ENCODE measurements around the gene RAB3GAP1. TPM values are rescaled to one million over a fixed set of nuclear protein-coding genes. Genes with fewer than 3 reads are reported as not detected.
"Not testable (repeated sequence)": the region's sequence is repeated elsewhere in the genome, so short reads cannot be mapped to it uniquely, and the experiment has no call there.

Gene RAB3GAP1
- total RNA-seq, 1 experiment from 2014 or later = 38.9 TPM

- no TSS peak for BruUV-seq (replicated peaks)
- intact Hi-C loops (cut with micrococcal nuclease; ENCODE audit: unreplicated experiment) = no loop called here
- no peak for DNase-seq (ENCODE audit: low spot score)
- H3K27me3 ChIP-seq (replicated peaks; ENCODE audit: insufficient read depth, low read depth, low read length, poor library complexity) = no peaks in the 10 kb centered on the region
- no peaks in the 10 kb centered on the region for H3K4me1 ChIP-seq (ENCODE audit: insufficient read depth, low read length, poor library complexity, severe bottlenecking)
- no peak overlapping the region for H3K4me3 ChIP-seq (ENCODE audit: low read depth, low read length, poor library complexity, severe bottlenecking)
- no peak overlapping the region for H3K27ac ChIP-seq (ENCODE audit: low read depth, low read length, poor library complexity, severe bottlenecking)
- TF ChIP-seq EZH2 (IDR thresholded peaks at IDR 0.05; ENCODE audit: borderline replicate concordance, low read depth, low read length, poor library complexity, severe bottlenecking) = no peak
- no peak for TF ChIP-seq CTCF (conservative IDR thresholded peaks at IDR 0.05; ENCODE audit: low read depth, low read length)
- no peaks in the 10 kb centered on the region for H3K9me3 ChIP-seq (ENCODE audit: low read depth, low read length, poor library complexity, severe bottlenecking)
- H3K36me3 ChIP-seq (ENCODE audit: insufficient read depth, low read length, poor library complexity, severe bottlenecking) = peaks cover 5% of the 10 kb centered on the region
- POLR2A ChIA-PET (ENCODE audit: low non-redundant PET) = no interaction called here
- CTCF ChIA-PET = no interaction called here
These were observed 45.6 kb downstream of the RAB3GAP1 start for GRCh38 chr2:135097532-135098231.

GRCh38 chr2:135099802-135100483 lies 47.9 kb downstream of the RAB3GAP1 start:
- ChIA-PET CTCF (no interaction called here), POLR2A (ENCODE audit: low non-redundant PET) (no interaction called here)
- Histone ChIP-seq H3K9me3 (ENCODE audit: low read depth, low read length, poor library complexity, severe bottlenecking) (no peaks in the 10 kb centered on the region), H3K4me3 (ENCODE audit: low read depth, low read length, poor library complexity, severe bottlenecking) (no peak overlapping the region), H3K27ac (ENCODE audit: low read depth, low read length, poor library complexity, severe bottlenecking) (no peak overlapping the region), H3K4me1 (ENCODE audit: insufficient read depth, low read length, poor library complexity, severe bottlenecking) (no peaks in the 10 kb centered on the region), H3K27me3 (replicated peaks; ENCODE audit: insufficient read depth, low read depth, low read length, poor library complexity) (no peaks in the 10 kb centered on the region), H3K36me3 (ENCODE audit: insufficient read depth, low read length, poor library complexity, severe bottlenecking) (peaks cover 5% of the 10 kb centered on the region)
- BruUV-seq (replicated peaks) = no TSS peak
- no peak for TF ChIP-seq EZH2 (IDR thresholded peaks at IDR 0.05; ENCODE audit: borderline replicate concordance, low read depth, low read length, poor library complexity, severe bottlenecking)
- no peak for TF ChIP-seq CTCF (conservative IDR thresholded peaks at IDR 0.05; ENCODE audit: low read depth, low read length)
- intact Hi-C loops (cut with micrococcal nuclease; ENCODE audit: unreplicated experiment) = no loop called here
- DNase-seq (ENCODE audit: low spot score) = no peak

GRCh38 chr2:135103843-135104242 lies 51.8 kb downstream of the RAB3GAP1 start:
- Histone ChIP-seq H3K27me3 (replicated peaks; ENCODE audit: insufficient read depth, low read depth, low read length, poor library complexity) (no peaks in the 10 kb centered on the region), H3K36me3 (ENCODE audit: insufficient read depth, low read length, poor library complexity, severe bottlenecking) (no peaks in the 10 kb centered on the region), H3K4me3 (ENCODE audit: low read depth, low read length, poor library complexity, severe bottlenecking) (no peak overlapping the region), H3K27ac (ENCODE audit: low read depth, low read length, poor library complexity, severe bottlenecking) (no peak overlapping the region), H3K4me1 (ENCODE audit: insufficient read depth, low read length, poor library complexity, severe bottlenecking) (no peaks in the 10 kb centered on the region), H3K9me3 (ENCODE audit: low read depth, low read length, poor library complexity, severe bottlenecking) (no peaks in the 10 kb centered on the region)
- TF ChIP-seq EZH2 (IDR thresholded peaks at IDR 0.05; ENCODE audit: borderline replicate concordance, low read depth, low read length, poor library complexity, severe bottlenecking) = no peak
- no peak for TF ChIP-seq CTCF (conservative IDR thresholded peaks at IDR 0.05; ENCODE audit: low read depth, low read length)
- no TSS peak for BruUV-seq (replicated peaks)
- CTCF ChIA-PET = no interaction called here
- DNase-seq (ENCODE audit: low spot score) = no peak
- POLR2A ChIA-PET (ENCODE audit: low non-redundant PET) = interaction anchor here (0.6 kb wide), 1 partner anchor 161 kb away, joined by 5 read pairs; no protein-coding TSS in a partner anchor
- intact Hi-C loops (cut with micrococcal nuclease; ENCODE audit: unreplicated experiment) = no loop called here

GRCh38 chr2:135105513-135106316 lies 53.6 kb downstream of the RAB3GAP1 start:
- H3K27me3 ChIP-seq (replicated peaks; ENCODE audit: insufficient read depth, low read depth, low read length, poor library complexity); H3K4me1 ChIP-seq (ENCODE audit: insufficient read depth, low read length, poor library complexity, severe bottlenecking); H3K9me3 ChIP-seq (ENCODE audit: low read depth, low read length, poor library complexity, severe bottlenecking); H3K4me3 ChIP-seq (ENCODE audit: low read depth, low read length, poor library complexity, severe bottlenecking); H3K27ac ChIP-seq (ENCODE audit: low read depth, low read length, poor library complexity, severe bottlenecking); intact Hi-C loops (cut with micrococcal nuclease; ENCODE audit: unreplicated experiment); POLR2A ChIA-PET (ENCODE audit: low non-redundant PET); CTCF ChIA-PET; H3K36me3 ChIP-seq (ENCODE audit: insufficient read depth, low read length, poor library complexity, severe bottlenecking); BruUV-seq (replicated peaks); DNase-seq (ENCODE audit: low spot score): not testable (repeated sequence)
